GM19397 (cell line): ENCODE measurements around the gene GYS2.

Experiments used
- ATAC-seq: cut with Tn5 transposase; IDR thresholded peaks from one replicate; pipeline ENCODE4 v1.9.1; 2021; ENCODE audit warnings: mild to moderate bottlenecking, moderate library complexity; ENCODE audit not compliant: unreplicated experiment

Gene GYS2

GRCh38 chr12:21558100-21558679 is 46.5 kb downstream of the GYS2 start:
- ATAC-seq = no peak

DNA sequence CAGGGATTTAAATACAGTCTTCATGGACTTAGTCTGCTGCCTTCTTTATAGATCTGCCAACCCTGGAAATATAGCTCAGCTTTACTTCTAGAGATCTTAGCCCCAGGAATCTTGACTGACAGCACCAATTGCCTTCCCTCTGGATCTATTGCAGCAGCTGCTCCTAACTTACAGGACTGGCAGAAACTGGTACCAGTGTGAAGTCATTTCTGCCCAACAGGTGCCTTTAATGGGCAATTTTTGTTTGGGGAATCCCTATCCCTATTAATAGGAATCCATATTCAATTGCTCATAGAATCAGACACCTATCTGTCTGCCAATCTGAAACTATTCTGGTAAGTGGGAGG is 51.3 kb downstream of the GYS2 start:
- ATAC-seq = no peak

DNA sequence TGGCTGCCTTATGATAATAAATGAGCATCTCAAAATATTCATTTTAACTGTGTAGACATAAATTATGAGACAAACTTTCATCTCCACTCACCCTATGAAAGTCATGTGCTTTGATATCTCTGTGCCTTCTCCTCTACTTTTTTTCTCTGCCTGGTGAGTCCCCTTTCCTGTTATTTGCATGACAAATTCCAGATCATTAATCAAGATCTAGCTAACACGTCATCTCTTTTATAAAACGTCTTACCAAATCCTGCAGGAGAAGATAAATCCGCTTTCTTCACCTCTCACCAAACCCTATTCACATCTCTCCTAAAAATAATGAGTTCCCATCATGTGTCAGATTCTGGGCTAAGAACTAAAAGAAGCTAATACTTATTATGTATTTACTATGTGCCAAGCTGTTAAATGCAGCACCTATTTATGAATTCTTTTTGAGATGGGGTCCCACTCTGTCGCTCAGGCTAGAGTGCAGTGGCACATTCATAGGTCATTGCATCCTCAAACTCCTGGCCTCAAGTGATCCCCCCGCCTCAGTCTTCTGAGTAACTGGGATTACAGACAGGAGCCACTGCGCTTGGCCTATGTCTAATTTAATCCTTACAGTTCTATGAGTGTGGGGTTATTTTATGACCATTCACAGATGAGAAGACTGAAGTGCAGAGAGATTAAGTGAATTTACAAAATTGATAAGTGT is 51.9 kb downstream of the GYS2 start:
- ATAC-seq = no peak

- ATAC-seq = no peak
Measured at GRCh38 chr12:21551841-21552465, 52.7 kb downstream of the GYS2 start.

DNA sequence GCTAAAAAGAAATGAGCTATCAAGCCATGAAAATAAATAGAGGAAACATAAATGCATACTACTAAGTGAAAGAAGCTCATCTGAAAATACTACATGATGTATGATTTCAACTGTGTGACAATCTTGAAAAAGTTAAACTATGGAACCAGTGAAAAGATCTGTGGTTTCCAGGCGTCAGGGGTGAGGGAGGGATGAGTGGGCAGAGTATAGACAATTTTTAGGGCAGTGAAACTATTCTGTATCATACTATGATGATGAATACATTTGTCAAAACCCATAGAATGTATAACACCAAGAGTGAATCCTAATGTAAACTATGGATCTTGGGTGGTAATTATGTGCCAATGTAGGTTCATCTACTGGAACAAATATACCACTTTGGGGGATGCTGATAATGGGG is 57.2 kb downstream of the GYS2 start:
- no peak for ATAC-seq

GRCh38 chr12:21546716-21547115 is 57.9 kb downstream of the GYS2 start:
- ATAC-seq = no peak

GRCh38 chr12:21545557-21545956 is 59.1 kb downstream of the GYS2 start:
- ATAC-seq = no peak

GRCh38 chr12:21543151-21543550 is 61.5 kb downstream of the GYS2 start:
- no peak for ATAC-seq

DNA sequence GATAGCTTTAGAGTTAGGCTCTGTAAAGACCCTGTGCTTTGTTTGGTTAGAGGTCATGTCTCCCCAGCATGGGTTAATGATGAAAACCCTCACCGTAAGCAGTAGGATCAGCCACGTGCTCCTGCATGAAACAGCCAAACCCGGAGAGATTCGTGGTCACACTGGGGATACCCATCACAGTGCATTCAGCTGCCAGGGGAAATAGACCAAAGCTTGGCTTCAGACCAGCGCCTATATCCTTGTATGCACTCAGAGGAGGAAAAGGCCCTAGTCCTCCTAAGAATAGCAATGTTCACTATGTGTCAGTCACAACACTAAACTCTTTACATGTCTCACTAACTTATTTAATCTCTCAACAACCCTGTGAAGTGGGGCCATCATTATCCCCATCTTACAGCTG is 62.2 kb downstream of the GYS2 start:
- ATAC-seq = no peak

- ATAC-seq = no peak
Measured at GRCh38 chr12:21541773-21542172, 62.9 kb downstream of the GYS2 start.

DNA sequence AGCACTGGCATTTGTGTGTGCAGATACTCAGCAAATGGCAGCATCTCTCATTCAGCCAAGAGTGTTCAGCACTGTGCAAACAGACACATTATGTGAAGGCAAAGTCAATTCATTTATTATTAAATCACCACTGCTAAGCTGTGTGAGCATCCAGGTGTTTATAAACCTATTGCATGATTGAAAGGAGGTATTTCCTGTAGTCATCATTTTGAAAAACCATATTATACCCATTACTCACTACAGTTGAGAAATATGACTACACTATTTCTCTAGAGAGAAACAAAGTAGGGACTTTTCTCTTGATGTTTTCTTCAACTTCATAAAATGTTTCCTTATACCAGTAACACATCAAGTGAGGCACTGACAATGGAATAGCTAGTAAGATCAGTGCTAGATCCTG is 64.8 kb downstream of the GYS2 start:
- no peak for ATAC-seq

GRCh38 chr12:21538061-21538653 is 66.5 kb downstream of the GYS2 start:
- ATAC-seq = no peak

DNA sequence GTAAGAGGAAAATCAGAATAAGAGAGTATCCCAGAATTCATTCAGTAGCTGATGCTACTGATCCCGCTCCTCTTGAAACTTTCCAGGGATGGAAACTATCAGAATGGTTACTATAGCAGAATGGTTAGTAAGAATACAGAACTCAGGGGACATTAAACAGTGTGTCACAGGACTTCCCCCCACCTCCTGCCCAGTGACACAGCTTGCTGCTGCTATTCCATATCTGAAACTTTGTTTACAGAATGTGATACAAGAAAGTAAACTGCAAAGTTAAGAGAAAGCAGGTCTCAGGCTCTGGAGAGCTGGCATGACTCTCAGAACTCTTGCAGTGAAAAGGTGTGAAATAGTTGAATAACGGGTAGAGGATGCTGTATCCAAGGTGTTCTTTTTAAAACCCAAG is 75.2 kb downstream of the GYS2 start:
- ATAC-seq = no peak

- ATAC-seq = no peak
Measured at GRCh38 chr12:21528953-21529352, 75.7 kb downstream of the GYS2 start.

- ATAC-seq = peak; percentile 99
Measured at GRCh38 chr12:21527451-21528180, 77.0 kb downstream of the GYS2 start.

- ATAC-seq = no peak
Measured at GRCh38 chr12:21526721-21527345, 77.8 kb downstream of the GYS2 start.

DNA sequence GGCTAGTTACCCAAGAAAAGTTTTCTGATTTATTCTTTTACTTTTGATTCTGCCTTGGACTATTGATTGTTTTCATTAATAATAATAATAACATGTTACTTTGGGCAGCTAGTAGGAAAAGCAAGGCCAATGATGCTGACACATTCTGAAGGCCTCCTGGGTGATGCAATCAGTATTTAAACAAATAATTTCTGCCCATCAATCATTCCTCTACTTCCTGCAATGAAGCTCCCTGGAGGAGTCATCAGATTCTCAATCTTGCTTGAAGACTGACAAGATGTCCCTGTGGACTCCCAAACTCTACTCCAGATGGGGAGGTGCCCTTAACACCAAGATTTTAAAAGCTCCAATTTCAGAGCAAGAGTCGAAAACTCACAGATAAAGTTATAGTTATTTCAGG is 78.6 kb downstream of the GYS2 start, which contains the start of gene SPX:
Gene SPX, plus strand, starts transcription at position 244 of the 400 bp plus-strand sequence. CDS start 177 bp downstream, outside the sequence.
- no peak for ATAC-seq

DNA sequence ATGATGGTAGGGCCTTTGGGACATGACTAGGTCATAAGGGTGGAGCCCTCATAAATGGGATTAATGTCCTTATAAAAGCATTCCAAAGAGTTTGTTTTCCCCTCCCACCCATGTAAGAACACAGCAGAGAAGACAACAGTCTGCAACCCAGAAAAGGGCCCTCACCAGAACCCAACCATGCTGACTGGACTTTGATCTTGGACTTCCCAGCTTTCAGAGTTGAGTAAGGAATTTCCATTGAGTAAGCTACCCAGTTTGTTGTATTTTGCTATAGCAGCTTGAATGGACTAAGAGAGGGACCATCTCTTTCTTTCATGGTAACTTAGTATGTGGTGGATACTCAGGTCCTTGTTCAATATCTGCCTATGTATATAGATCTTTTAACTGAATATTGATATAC is 81.5 kb downstream of the GYS2 start:
- no peak for ATAC-seq

GRCh38 chr12:21521541-21521940 is 83.1 kb downstream of the GYS2 start:
- no peak for ATAC-seq

DNA sequence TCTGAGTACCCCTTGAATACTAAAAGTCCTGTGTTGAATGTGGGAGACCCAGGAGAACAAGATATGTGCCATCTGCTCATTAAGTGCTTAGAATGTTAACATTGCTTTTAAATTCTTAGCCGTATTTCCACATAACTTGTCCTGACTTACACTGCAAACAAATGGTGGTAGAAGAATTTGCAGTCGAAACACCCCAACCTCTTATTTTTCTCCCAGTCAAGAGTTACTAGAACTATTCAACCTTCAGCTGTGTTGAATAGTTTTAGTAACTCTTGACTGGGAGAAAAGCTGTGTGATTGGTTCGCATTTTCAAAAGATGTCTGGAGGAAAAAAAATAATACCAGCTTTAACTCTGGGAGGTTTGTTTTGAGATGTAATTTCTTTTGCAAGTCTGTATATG is 86.2 kb downstream of the GYS2 start:
- no peak for ATAC-seq

DNA sequence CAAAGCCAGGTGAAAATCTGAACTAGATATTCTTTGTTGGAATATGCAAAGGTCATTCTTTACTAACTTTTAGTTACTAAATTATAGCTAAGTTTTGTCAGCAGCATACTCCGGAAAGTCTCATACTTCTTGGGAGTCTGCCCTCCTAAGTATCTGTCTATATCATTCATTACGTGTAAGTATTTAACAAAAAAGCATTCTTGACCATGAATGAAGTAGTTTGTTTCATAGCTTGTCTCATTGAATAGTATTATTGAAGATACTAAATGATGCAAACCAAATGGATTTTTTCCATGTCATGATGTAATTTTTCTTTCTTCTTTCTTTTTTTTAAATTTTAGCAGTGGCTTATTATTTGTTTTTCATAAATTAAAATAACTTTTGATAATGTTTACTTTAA is 88.4 kb downstream of the GYS2 start:
- no peak for ATAC-seq
